ENCODE data around the gene CGAS.
A peak's percentile ranks its signal among the peaks of the same experiment; 100 is the strongest.

Gene CGAS

GRCh38 chr6:73391675-73392074 is 60.4 kb downstream of the CGAS start:
- TF ChIP-seq SPI1 (IDR thresholded peaks at IDR 0.05; ENCODE audit: borderline replicate concordance, low read depth) (no peak), REST (IDR thresholded peaks at IDR 0.05; ENCODE audit: insufficient replicate concordance, low read depth) (no peak), POLR2AphosphoS5 (IDR thresholded peaks at IDR 0.05; ENCODE audit: low read depth) (no peak), CTCF (IDR thresholded peaks at IDR 0.05; ENCODE audit: insufficient read depth, low read length) (no peak), GABPA (IDR thresholded peaks at IDR 0.05; ENCODE audit: low read depth) (no peak)
- Histone ChIP-seq H3K27ac (replicated peaks) (no peak overlapping the region), H3K4me3 (replicated peaks; ENCODE audit: insufficient read depth, low read length) (no peak overlapping the region), H3K27me3 (ENCODE audit: insufficient read depth, poor library complexity, severe bottlenecking) (no peaks in the 10 kb centered on the region)
- DNase-seq (ENCODE audit: low read depth in 1 of 2, low spot score in 1 of 2) = no peak

GRCh38 chr6:73389854-73390253 is 62.2 kb downstream of the CGAS start:
- DNase-seq (ENCODE audit: low read depth in 1 of 2, low spot score in 1 of 2) = no peak
- Histone ChIP-seq H3K4me3 (replicated peaks; ENCODE audit: insufficient read depth, low read length) (no peak overlapping the region), H3K27me3 (ENCODE audit: insufficient read depth, poor library complexity, severe bottlenecking) (no peaks in the 10 kb centered on the region), H3K27ac (replicated peaks) (no peak overlapping the region)
- no peak for TF ChIP-seq GABPA (IDR thresholded peaks at IDR 0.05; ENCODE audit: low read depth)
- TF ChIP-seq CTCF (IDR thresholded peaks at IDR 0.05; ENCODE audit: insufficient read depth, low read length) = no peak
- no peak for TF ChIP-seq SPI1 (IDR thresholded peaks at IDR 0.05; ENCODE audit: borderline replicate concordance, low read depth)
- TF ChIP-seq POLR2AphosphoS5 (IDR thresholded peaks at IDR 0.05; ENCODE audit: low read depth) = no peak
- no peak for TF ChIP-seq REST (IDR thresholded peaks at IDR 0.05; ENCODE audit: insufficient replicate concordance, low read depth)

- peak; percentile 21 to 80 for DNase-seq (ENCODE audit: low read depth in 1 of 2, low spot score in 1 of 2)
- no peaks in the 10 kb centered on the region for H3K27me3 ChIP-seq (ENCODE audit: insufficient read depth, poor library complexity, severe bottlenecking)
- H3K27ac ChIP-seq (replicated peaks) = 0 out of 2 replicates have a peak overlapping the region, but pooled peaks have one; percentile 2
- TF ChIP-seq CTCF (IDR thresholded peaks at IDR 0.05; ENCODE audit: insufficient read depth, low read length) (peak; percentile 74), SPI1 (IDR thresholded peaks at IDR 0.05; ENCODE audit: borderline replicate concordance, low read depth) (peak; percentile 66; the same call in 1 of the 2 replicates), GABPA (IDR thresholded peaks at IDR 0.05; ENCODE audit: low read depth) (no peak; the same call in 1 of the 2 replicates), POLR2AphosphoS5 (IDR thresholded peaks at IDR 0.05; ENCODE audit: low read depth) (no peak), REST (IDR thresholded peaks at IDR 0.05; ENCODE audit: insufficient replicate concordance, low read depth) (no peak)
- peak overlapping the region; percentile 44 for H3K4me3 ChIP-seq (replicated peaks; ENCODE audit: insufficient read depth, low read length)
Observed at GRCh38 chr6:73388800-73389512, 63.1 kb downstream of the CGAS start.

Measured in HL-60 (cell line).